Stimulated activated naive CD8-positive, alpha-beta T cell treated with anti-CD3 and anti-CD28 coated beads, Interleukin-15, Interleukin-2, amounts not matched to agents 100 U/mL and 50 U/mL, for 24 hours (primary cell): Measurements from ENCODE around the gene LTBP2.

Experiments used
- ATAC-seq: fragments of 150-1000 bp; cut with Tn5 transposase; one replicate; pipeline ENCODE4 v1.10.0; 2021
- DNase-seq: peaks from one replicate; pipeline ENCODE4 v3.0.0; 2021

LTBP2 gene

GRCh38 chr14:74571901-74572725, 39.9 kb downstream of the LTBP2 start:
- DNase-seq (no peak), ATAC-seq (peak; percentile 45)

- DNase-seq, result no peak
- no peak for ATAC-seq
Measured at GRCh38 chr14:74571441-74571841, 40.6 kb downstream of the LTBP2 start.

DNA sequence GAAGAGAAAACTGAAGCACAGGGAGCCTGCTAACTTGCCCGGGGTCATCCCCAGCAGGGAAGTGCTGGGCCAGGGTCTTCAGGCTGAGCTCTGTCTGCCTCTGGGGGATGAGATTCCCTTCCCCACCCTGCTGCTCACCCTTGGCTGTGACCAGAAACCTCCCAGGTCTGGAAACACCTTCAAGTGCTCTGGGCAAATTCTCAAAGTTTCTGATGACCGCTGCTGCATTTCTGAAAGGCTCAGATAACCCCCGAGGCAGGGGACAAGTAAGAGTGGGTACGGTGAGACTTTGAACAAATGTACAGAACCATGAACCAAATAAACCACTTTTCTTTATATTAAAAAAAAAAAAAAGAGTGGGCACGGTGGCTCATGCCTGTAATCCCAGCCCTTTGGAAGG, 41.3 kb downstream of the LTBP2 start:
- no peak for DNase-seq
- ATAC-seq, result no peak

DNA sequence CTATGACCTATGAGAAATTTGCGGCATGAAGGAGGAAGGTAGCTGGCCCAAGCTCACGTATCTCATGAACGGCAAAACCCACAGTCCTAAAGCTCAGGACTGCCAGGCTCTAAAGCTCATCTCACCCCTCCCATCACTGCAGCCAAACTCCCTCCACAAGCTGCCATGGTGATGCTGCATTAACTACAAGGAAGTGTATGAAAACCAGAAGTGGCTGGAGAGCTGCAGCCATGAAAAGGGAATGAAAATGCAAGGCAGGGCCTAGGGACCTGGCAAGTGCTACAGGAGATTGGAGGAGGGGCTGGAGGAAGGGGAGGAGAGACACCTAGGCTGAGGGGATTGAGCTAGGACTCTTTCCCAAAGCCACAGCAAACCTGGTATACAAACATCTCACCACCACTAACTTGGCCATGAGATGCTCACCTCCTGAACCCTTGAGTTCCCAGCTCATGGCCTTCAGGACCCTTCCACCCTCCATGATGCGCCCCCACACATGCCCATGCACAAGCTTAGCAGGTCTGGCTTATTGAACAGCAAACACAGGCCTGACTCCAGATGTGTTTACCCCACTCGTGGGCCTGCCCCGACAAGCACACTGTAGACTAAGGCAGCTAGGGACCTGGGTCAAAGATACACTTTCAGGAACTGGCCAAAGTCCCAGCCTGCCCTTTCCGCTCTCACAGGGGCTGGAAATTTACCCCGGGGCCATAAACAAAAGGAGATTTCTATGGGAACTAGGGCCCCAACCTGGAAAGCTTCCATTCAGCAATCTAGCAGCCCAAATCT, 42.0 kb downstream of the LTBP2 start:
- no peak for ATAC-seq

DNA sequence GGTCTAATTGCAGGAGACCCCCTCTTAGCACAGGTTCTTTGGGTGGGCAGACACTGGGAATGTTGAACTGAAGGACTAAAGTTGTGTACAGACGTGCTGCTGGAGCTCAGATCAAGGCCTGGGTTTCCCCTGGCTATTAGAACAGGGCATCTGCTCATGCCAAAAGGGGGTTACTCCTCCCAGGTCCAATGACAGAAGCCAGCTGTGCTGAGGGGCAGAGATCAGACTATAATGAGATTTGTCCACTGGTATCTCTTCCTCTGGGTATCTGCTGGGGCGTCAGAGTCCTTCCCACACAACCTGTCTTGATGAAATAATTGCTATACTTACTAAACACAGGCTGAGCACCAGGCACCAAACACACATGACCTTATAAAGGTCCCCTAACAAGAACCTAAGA, 42.6 kb downstream of the LTBP2 start:
- DNase-seq (no peak), ATAC-seq (no peak)

More for the DNA sequence above, 42.0 kb downstream of the LTBP2 start:
- DNase-seq, result no peak

DNA sequence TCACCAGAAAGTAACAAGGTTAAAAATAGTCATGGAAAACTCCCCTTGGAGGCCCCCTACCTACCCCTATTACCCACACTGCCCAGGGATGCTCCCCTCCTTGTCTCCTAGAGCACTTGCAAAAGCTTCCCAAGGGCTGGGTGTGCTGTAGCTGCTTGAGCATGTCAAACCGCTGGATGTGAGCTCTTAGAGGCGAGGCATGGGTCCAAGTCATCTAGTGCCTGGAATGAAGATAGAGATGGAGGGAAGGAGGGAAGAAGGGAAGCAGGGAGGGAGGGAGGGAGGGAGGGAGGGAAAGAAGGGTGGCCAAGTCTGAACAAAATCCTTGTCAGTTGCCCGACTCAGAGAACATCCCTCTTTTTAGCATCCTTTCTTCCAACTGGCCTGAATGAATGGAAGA, 43.1 kb downstream of the LTBP2 start:
- ATAC-seq, result no peak
- DNase-seq, result no peak

GRCh38 chr14:74568380-74568649, 43.7 kb downstream of the LTBP2 start:
- DNase-seq, result no peak
- ATAC-seq, result no peak

- DNase-seq (no peak), ATAC-seq (no peak)
Measured at GRCh38 chr14:74567646-74568379, 44.2 kb downstream of the LTBP2 start.

DNA sequence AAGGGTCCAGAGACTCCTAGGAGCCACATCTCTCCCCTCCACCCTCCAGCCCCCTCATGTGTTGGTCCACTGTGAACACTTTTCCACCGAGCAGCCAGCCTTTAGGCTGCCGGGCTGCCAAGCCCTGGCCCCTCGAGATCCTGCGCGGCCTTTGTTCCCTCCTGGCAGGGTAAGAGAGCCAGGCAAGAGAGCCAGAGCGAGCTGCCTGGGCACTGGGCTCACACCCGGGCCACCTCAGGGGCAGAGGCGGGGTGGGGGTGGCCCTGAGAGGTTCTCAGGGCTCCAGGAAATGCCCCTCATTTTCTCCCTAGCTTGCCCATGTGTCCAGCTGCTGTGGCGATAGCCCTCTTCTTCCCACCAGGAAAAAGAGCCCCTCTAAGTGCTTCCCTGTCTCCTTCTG, 44.8 kb downstream of the LTBP2 start:
- no peak for ATAC-seq
- DNase-seq, result no peak

DNA sequence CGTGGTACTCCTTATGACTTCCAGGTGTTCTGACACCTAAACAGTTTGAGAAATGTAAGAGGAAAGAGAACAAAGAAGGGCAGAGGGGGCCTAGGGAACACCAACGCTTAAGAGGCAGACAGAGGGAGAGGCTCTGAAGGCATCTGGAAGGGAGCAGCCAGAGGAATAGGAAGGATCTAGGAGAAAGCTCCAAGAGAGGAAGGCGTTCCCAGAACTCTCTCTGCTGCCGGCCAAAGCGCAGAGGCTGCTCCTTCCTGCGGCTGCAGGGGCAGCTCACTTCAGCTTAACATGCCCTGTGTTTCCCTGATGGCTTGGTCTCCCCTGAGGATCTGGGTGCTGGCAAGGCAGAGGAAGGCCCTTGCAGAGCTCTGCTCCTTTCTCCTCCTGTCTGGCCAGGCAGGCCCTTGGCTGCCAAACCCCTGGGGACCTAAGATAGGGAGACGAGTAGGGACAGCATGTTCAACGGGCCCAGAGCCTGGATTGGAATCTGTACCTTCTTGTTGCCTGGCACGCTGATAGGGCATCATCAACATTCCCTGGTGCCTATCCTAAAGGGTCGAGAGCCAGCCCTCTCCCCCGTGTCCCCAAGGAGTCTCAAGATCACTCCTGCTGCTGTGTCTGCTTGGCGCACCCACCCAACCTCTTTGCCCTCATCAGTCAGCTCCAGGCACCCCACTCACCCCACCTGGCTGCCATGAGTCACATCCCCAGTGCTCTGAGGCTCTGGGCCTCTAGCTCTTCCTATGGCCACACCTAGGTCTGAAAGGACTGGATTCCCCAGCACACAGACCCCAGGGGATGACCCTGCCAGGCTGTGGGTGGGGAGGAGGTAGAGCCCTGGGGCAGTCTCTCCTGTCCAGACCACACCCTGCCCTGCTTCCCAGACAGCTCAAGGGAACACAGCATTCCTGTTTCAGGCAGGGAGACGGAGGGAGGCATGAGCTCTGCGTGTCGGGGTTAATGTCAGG, 45.6 kb downstream of the LTBP2 start:
- ATAC-seq, result no peak
- DNase-seq, result no peak

GRCh38 chr14:74563586-74564159, 48.4 kb downstream of the LTBP2 start:
- DNase-seq, result no peak
- no peak for ATAC-seq

GRCh38 chr14:74563233-74563585, 48.8 kb downstream of the LTBP2 start:
- no peak for ATAC-seq
- DNase-seq, result no peak

DNA sequence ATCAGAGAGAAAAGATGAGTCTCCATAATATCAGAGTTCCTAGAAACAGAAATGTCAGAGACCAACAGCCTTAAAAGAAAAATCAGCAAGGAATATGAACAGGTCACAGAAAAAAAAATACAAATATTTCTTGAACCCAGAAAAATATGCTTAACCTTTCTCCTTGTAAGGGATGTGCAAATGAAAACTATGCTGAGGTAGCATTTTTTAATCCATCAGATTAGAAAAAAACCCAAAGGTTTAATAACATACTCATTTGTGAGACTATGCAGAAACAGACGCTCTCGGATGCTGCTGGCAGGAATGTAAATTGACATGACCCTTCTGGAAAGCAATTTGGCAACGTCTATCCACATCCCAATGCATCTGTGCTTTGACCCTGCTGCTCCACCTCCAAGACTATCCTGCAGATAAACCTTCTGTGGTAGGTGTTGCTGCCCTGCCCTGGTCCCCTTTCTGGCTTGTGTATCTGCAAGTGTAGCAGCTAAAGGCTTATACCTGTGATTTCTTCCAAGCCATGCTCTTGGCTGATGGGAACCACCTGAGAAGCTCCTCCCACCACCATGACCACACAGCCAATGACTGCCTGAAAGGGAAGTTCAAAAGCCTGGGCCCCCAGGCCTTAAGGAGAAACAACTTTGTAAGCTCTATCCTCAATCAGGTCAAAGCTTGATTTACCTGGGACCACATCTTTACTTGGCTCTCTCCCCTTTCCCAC, 49.4 kb downstream of the LTBP2 start:
- ATAC-seq (no peak), DNase-seq (no peak)

- no peak for ATAC-seq
- DNase-seq, result no peak
Measured at GRCh38 chr14:74558655-74559054, 53.4 kb downstream of the LTBP2 start.

GRCh38 chr14:74557691-74558090, 54.3 kb downstream of the LTBP2 start:
- ATAC-seq (no peak), DNase-seq (no peak)

DNA sequence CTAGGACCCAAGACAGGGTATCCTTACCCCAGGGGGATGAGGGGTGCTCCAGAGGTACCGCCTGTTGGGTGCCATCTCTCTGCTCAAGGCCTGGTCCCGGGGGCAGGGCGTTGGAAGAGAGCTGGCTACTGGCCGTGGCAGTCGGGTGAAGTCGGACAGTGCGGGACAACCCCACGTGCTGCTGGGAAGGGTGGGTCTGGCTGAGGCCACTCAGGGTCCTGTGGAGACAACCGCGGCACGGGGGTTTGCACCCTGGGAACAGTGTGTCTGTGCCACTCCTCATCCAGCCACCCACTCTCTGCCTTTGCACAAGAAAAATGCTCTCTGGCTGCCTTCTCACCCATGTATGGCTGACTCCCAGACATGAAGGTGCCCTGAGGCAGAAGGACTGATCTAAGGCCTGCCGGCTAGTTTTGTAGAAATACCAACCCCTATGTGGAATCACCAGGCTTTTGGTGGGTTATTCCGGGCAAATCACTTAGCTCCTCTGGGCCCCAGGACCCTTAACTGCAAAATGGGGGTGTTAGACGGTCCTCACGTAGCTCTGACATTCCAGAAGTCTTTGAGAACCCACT, 56.5 kb downstream of the LTBP2 start:
- no peak for DNase-seq
- no peak for ATAC-seq

DNA sequence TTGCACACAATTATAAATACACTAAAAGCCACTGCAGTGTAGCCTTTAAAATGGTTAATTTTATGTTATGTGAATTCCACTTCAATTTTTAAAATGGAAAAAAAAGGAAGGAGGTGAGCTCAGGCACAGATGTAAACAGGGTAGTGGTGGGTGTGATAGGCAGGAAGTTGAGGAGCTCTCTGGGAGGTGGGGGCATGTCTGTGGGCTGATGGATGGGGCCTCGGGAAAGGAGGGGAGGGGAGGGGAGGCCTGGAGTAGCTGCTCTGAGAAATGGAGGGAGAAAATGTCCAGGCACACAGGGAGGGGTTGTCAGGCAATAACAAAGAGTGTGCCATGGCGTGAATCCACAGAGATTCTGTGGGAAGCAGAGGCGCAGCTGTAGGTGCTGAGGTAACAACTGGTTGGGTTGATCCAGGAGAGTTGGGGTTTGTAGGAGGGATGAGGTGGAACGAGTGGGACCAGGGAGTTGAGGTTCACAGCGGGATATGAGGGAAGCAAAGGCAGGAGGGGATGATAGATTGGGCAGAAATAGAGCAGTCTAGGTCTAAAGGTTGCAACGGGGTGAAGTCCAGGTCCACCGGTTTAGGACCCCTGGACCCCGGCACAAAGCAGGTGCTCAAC, 57.2 kb downstream of the LTBP2 start:
- no peak for ATAC-seq
- DNase-seq, result no peak

GRCh38 chr14:74552623-74553022, 59.4 kb downstream of the LTBP2 start:
- ATAC-seq, result no peak

GRCh38 chr14:74551431-74552371, 60.3 kb downstream of the LTBP2 start:
- no peak for DNase-seq
- no peak for ATAC-seq

More at GRCh38 chr14:74552623-74553022, 59.4 kb downstream of the LTBP2 start:
- DNase-seq, result no peak
